ENCODE measurements around the gene LRRC73. TPM values are rescaled to one million over a fixed set of nuclear protein-coding genes. Genes with fewer than 3 reads are reported as not detected.

The LRRC73 gene
- total RNA-seq = 0.09 and 0.11 TPM in 2 replicates

GRCh38 chr6:43509984-43510826, at the start of gene LRRC73:
TSS of gene LRRC73 (minus strand) at chr6:43510346. CDS start at chr6:43509785, 561 bp downstream.

GRCh38 chr6:43516697-43517504, 6.8 kb upstream of the LRRC73 start, which contains the start of the genes POLR1C and YIPF3:
TSS of gene POLR1C (plus strand) at chr6:43517089. CDS start at chr6:43517110, 21 bp downstream.
TSS of gene YIPF3 (minus strand) at chr6:43516926. CDS start at chr6:43516807, 119 bp downstream.

GRCh38 chr6:43477235-43478007, 32.7 kb downstream of the LRRC73 start, which contains the start of gene TJAP1:
TSS of gene TJAP1 (plus strand) at chr6:43477570. CDS start at chr6:43499002, 21,432 bp downstream.

Other genes with a start within 250 kb of the LRRC73 start
- gene SLC22A7, start 212.1 kb downstream of the LRRC73 start, total RNA-seq = not detected in 2 replicates
- gene CRIP3, start 201.5 kb downstream of the LRRC73 start, total RNA-seq = not detected in 2 replicates
- gene ZNF318, start 140.7 kb downstream of the LRRC73 start, total RNA-seq = 5.4 and 7.6 TPM in 2 replicates
- 11.6 and 12.1 TPM in 2 replicates for gene ABCC10, start 82.8 kb downstream of the LRRC73 start, total RNA-seq
- gene DLK2, start 54.8 kb downstream of the LRRC73 start, total RNA-seq = 0.33 and 0.60 TPM in 2 replicates
- gene TJAP1, start 32.8 kb downstream of the LRRC73 start, total RNA-seq = 8.0 and 11.6 TPM in 2 replicates
- 97.2 and 114 TPM in 2 replicates for gene YIPF3, start 6.6 kb upstream of the LRRC73 start, total RNA-seq
- 31.1 and 42.1 TPM in 2 replicates for gene POLR1C, start 6.7 kb upstream of the LRRC73 start, total RNA-seq
- gene XPO5, start 65.7 kb upstream of the LRRC73 start, total RNA-seq = 19.9 and 23.8 TPM in 2 replicates
- 8.7 and 12.5 TPM in 2 replicates for gene POLH, start 65.8 kb upstream of the LRRC73 start, total RNA-seq
- 29.9 and 37.3 TPM in 2 replicates for gene GTPBP2, start 118.9 kb upstream of the LRRC73 start, total RNA-seq
- 15.8 and 17.2 TPM in 2 replicates for gene MAD2L1BP, start 125.5 kb upstream of the LRRC73 start, total RNA-seq
- gene RSPH9, start 134.7 kb upstream of the LRRC73 start, total RNA-seq = 0.17 and 0.33 TPM in 2 replicates
- gene MRPS18A, start 177.4 kb upstream of the LRRC73 start, total RNA-seq = 43.9 and 46.5 TPM in 2 replicates

Measured in dermis lymphatic vessel endothelial cell (primary cell).